Psoas muscle (tissue), 8 donors: ENCODE measurements around the gene GABPA. TPM values are rescaled to one million over a fixed set of nuclear protein-coding genes. Genes with fewer than 3 reads are reported as not detected.
"Not testable (repeated sequence)": the region's sequence is repeated elsewhere in the genome, so short reads cannot be mapped to it uniquely, and the experiment has no call there.

ENCODE experiments used
- ATAC-seq, 4 donors: fragments of 200-7000 bp; cut with Tn5 transposase; one replicate each; pipeline ENCODE4 v1.9.1; 2020; ENCODE audit warnings: moderate library complexity in 3 of 4, mild to moderate bottlenecking in 2 of 4
- DNase-seq, 2 donors: peaks; one replicate each; pipeline ENCODE4 v3.0.0-alpha.2; 2020
- H3K27ac ChIP-seq: fragments of 200-600 bp; one replicate; pipeline ENCODE4 v1.8.0; 2022
- H3K27me3 ChIP-seq, 3 donors: fragments of 200-600 bp in 1 of 3; one replicate each; pipeline versions ENCODE4 v1.6.1 to v1.8.0; 2013 to 2022; ENCODE audit warnings: low read length in 2 of 3, mild to moderate bottlenecking in 2 of 3, moderate library complexity in 1 of 3; ENCODE audit not compliant: insufficient read depth in 3 of 3
- H3K36me3 ChIP-seq, 2 donors: fragments of 200-600 bp in 1 of 2; one replicate each; pipeline versions ENCODE4 v1.6.1 to v1.8.0; 2013 to 2022; ENCODE audit warnings: low read depth in 1 of 2, mild to moderate bottlenecking in 1 of 2, moderate library complexity in 1 of 2; ENCODE audit not compliant: insufficient read depth in 1 of 2
- H3K4me1 ChIP-seq: fragments of 200-600 bp; one replicate; pipeline ENCODE4 v1.8.0; 2022
- H3K4me3 ChIP-seq: fragments of 200-600 bp; one replicate; pipeline ENCODE4 v1.8.0; 2022; ENCODE audit warnings: mild to moderate bottlenecking
- H3K9me3 ChIP-seq: fragments of 200-600 bp; one replicate; pipeline ENCODE4 v1.8.0; 2022
- CTCF ChIP-seq: fragments of 200-600 bp; IDR thresholded peaks from one replicate; pipeline ENCODE4 v1.8.0; 2022; ENCODE audit warnings: antibody characterized with exemption
- WGBS, 3 donors: extraction: QIAGEN DNeasy Blood & Tissue Kit; methylation state at CpG; one replicate each; pipeline versions ENCODE4 v1.1.6 to v1.1.7; 2013; 5-methylcytosine and 5-hydroxymethylcytosine counted together
- intact Hi-C, 2 donors: fragments of 100-400 bp; cut with DNase I; formaldehyde crosslinking; loops; one replicate each; pipeline versions ENCODE4 v1.11.0 to v1.14.2; 2022
- polyA plus RNA-seq, 3 donors: library from polyadenylated mRNA; stranded (reverse); fragments of 200-250 nt; gene quantifications; one replicate each; pipeline ENCODE4 v1.2.3, GENCODE V29; 2013
- total RNA-seq, 4 donors: library from RNA; stranded (reverse); fragmentation: NEBNext Ultra II Directional in 2 of 4; extraction: Animal tissue kit (Norgen Biotek cat#: 25700) in 2 of 4; gene quantifications; one replicate each; pipeline versions ENCODE4 v1.2.1 to v1.2.4, GENCODE V29; 2021 to 2023
- donor health status: healthy with polysubstance abuse.
- donor health status: DM: no; HTN: no; CAD: no; lungs with moderate emphysema.
- donor health status: Bipolar disorder and iron deficiency.
- donor health status: healthy.
- donor health status: DM: yes; HTN: yes; CAD: no.
- donor health status: DM: no; HTN: no; CAD: no.
- donor health status: DM: no; HTN: no; CAD: no.
- donor health status: DM: yes; HTN: yes; CAD: no.

The GABPA gene
- total and polyA plus RNA-seq, 7 donors, result 5.7 to 22.3 (median 13.1) TPM

GRCh38 chr21:25691976-25692375, 42.8 kb upstream of the GABPA start:
- TF ChIP-seq CTCF, result no peak
- no peaks in the 10 kb centered on the region for H3K36me3 ChIP-seq
- WGBS, 3 donors, result 65 to 69% (median 67%) methylated on average over 3 of the region's 3 CpGs
- no peak overlapping the region for H3K4me3 ChIP-seq
- H3K4me1 ChIP-seq, result no peaks in the 10 kb centered on the region
- DNase-seq (no peak), ATAC-seq (no peak)
- no peak overlapping the region for H3K27ac ChIP-seq
- H3K9me3 ChIP-seq, result no peaks in the 10 kb centered on the region
- intact Hi-C loops, result no loop called here
- no peaks in the 10 kb centered on the region for H3K27me3 ChIP-seq

- H3K27ac ChIP-seq, H3K4me1 ChIP-seq, DNase-seq, H3K4me3 ChIP-seq, H3K9me3 ChIP-seq, intact Hi-C loops, H3K36me3 ChIP-seq, H3K27me3 ChIP-seq, ATAC-seq: not testable (repeated sequence)
- WGBS, 3 donors, result 93 to 98% (median 94%) methylated on average over 14 to 36 of the region's 36 CpGs
Observed at GRCh38 chr21:25695461-25695860, 39.3 kb upstream of the GABPA start.

GRCh38 chr21:25700741-25701140, 34.0 kb upstream of the GABPA start:
- Histone ChIP-seq H3K27ac (no peak overlapping the region), H3K4me3 (no peak overlapping the region), H3K9me3 (no peaks in the 10 kb centered on the region), H3K27me3 (no peaks in the 10 kb centered on the region), H3K4me1 (no peaks in the 10 kb centered on the region), H3K36me3 (no peaks in the 10 kb centered on the region)
- intact Hi-C loops, result no loop called here
- 88 to 92% (median 90%) methylated on average over 1 of the region's 1 CpG for WGBS, 3 donors
- ATAC-seq (no peak), DNase-seq (no peak)
- no peak for TF ChIP-seq CTCF

- Histone ChIP-seq H3K9me3 (no peaks in the 10 kb centered on the region), H3K36me3 (no peaks in the 10 kb centered on the region), H3K4me3 (no peak overlapping the region), H3K27ac (no peak overlapping the region), H3K27me3 (no peaks in the 10 kb centered on the region), H3K4me1 (no peaks in the 10 kb centered on the region)
- no peak for ATAC-seq
- no peak for DNase-seq
- intact Hi-C loops, result no loop called here
- no peak for TF ChIP-seq CTCF
- 59 to 73% (median 60%) methylated on average over 4 of the region's 4 CpGs for WGBS, 3 donors
Observed at GRCh38 chr21:25701529-25701928, 33.2 kb upstream of the GABPA start.

- peaks cover 0 to 12% of the 10 kb centered on the region in 2 donors for H3K36me3 ChIP-seq
Observed at GRCh38 chr21:25708467-25709065, 26.2 kb upstream of the GABPA start.

More at GRCh38 chr21:25708467-25709065, 26.2 kb upstream of the GABPA start:
- Histone ChIP-seq H3K4me1 (no peaks in the 10 kb centered on the region), H3K27me3 (no peaks in the 10 kb centered on the region), H3K27ac (no peak overlapping the region), H3K9me3 (no peaks in the 10 kb centered on the region), H3K4me3 (no peak overlapping the region)
- WGBS, 3 donors, result 61 to 64% (median 63%) methylated on average over 7 of the region's 7 CpGs
- DNase-seq (no peak), ATAC-seq (peak in 2 of 4 donors; percentile 40 to 70)
- intact Hi-C loops, result loop anchor here (2.0 kb wide), 1 partner anchor 100 kb away; no protein-coding TSS in a partner anchor
- peak; percentile 83 for TF ChIP-seq CTCF
